HCEC 1CT (cell line): ENCODE results near the gene ADD3.

Source experiments
- DNase-seq: peaks from one replicate; pipeline ENCODE4 v3.0.0-alpha.2; 2017

The ADD3 gene

GRCh38 chr10:110160522-110160921, 152.7 kb downstream of the ADD3 start:
- DNase-seq = no peak

DNA sequence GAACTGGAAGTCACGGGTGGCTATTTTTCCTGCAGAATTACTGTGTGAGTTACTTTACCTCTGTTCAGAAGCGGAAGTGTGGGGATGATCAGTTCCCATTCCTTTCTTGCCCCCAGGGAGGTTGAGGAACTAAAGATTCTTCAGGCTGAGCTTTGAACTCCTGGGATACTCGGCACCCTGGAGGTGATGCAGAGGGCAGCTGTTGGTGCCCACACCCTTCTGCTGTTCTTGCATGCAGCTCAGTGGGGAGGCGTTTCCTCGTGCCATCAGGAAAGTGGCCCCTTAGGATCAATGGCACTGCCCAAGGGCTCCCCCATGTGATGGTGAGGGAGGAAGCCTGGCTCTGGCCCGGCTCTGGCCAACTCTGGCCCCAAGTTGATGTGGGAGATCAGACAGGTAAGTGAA, 155.0 kb downstream of the ADD3 start:
- DNase-seq = no peak

DNA sequence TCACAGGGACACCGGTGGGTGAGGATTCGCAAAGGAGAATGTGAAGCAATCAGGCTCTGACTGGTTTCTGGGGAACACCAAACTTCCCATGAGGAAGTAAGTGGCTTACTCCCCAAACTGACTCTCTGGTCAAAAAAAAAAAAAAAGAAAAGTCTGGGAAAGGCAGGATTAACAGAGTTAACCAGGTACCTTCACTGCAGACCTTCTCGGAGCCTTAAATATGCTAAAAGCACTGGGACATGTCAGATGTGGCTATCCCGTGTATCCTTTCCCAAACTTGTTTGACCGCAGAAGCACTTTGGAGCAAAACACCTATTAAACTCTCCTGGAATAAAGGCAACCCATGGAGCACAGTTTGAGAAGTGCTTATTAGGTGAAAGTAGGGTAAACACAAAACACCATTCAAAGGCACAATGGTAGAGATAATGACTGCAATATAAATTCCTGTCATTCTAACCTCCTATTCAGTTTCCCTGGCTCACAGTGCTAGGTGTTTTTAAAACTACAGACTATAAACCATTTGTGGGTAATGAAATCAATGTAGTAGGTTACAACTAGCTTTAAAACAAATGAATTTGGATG, 155.5 kb downstream of the ADD3 start:
- DNase-seq = no peak

DNA sequence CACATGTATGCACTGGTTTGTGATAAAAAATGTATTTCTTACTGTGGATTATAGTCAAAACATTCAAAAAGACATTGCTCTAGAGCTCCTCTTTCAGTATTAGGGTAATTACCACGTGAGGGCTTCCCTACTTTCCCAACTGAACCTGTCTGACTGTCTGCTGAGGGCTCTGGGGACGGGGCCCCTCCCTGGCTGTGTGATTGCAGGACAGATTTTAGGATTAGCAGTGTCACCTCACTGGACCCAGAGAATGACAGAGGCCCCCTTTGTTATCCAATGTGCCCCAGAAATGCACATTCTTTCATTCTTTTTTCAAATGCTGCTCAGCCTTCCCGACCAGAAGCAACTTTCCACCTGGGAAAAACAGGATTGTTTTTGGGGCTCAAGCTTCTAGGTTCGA, 156.1 kb downstream of the ADD3 start:
- DNase-seq = no peak

DNA sequence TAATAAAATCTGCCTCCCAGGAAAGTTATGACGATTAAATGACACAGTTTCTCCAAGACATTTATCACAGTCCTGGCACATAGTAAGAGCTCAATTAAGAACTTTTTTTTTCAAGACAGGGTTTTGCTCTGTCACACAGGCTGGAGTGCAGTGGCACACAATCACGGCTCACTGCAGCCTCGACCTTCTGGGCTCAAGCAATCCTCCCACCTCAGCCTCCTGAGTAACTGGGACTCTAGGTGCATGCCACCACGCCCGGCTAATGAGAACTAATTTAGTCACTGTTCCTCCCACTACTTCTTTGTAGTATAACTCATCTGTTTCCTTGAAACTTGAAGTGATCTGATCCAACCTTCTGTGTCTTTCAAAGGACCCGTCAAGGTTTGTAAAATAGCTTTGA, 157.5 kb downstream of the ADD3 start:
- no peak for DNase-seq

DNA sequence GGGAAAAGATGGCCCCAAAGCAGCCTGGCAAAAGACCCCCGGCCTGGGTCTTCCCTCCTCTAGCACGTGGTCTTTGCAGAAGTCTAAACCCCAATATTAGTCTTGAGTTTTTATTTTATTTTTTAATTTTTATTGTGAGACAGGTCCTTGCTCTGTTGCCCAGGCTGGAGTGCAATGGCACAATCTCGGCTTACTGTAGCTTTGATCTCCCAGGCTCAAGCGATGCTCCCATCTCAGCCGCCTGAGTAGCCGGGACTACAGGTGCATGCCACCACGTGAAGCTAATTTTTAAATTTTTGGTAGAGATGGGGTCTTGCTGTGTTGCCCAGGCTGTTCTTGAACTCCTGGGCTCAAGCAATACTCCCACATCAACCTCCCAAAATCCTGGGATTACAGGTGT, 159.4 kb downstream of the ADD3 start:
- no peak for DNase-seq

DNA sequence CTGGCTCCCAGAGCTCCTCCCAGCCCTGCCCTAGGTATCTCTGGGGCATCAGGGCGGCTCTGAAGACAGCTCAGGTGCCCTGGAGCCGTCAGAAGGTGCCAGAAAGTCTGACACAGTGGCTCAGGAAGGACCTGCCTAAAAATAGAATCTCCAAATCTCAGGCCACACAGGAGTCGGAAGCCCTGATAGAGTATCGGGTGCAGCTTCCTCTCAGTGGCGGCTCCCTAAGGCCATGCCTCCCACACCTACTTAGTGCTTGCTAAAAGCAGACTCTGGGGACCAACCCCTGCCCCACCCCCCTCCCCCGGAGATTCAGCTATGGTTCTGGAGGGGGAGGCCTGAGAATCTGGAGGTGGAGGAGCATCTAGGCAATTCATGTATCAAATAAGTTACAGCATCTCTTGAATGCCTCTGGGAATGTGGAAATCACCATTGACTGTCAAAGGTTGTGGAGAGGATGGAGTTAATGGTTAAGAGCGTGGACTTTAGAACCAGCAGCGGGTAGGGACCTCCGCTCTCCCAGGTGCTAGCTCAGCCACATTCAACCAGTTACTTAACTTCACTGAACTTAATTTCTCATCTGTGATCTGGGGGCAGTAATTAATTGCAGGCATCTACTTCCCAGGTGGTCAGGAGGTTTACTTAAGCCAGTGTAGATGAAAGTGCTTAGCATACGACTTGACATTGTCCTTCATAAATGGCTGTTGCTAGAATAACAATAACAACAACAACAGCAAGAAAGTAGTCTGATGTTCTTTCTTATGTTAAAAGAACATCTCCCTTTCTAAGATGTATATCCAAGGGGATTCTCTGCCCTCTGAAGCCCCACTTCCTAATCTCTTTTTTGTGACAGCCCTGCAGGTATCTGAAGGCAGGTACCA, 161.1 kb downstream of the ADD3 start:
- no peak for DNase-seq

GRCh38 chr10:110169586-110169985, 161.8 kb downstream of the ADD3 start:
- DNase-seq = no peak

- no peak for DNase-seq
Measured at GRCh38 chr10:110170142-110170971, 162.6 kb downstream of the ADD3 start.

DNA sequence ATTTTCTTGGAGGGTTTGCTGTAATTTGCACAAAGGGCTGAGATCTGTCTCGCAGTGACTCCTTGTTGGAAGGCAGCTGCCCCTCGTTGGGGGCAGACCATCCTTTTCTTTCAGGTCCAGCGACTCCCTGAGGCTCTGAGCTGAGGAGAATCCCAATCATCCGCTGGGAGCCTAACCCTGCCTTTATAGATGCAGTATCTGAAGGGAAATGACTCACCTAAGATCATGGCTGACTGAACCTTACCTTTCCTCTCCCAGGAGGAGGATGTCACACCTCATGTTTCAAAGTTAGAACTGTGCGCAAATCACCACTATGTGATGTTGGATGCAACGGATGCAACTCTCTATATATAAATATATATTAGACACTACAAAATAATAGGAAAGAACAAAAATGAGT, 163.2 kb downstream of the ADD3 start:
- no peak for DNase-seq

GRCh38 chr10:110172155-110172554, 164.4 kb downstream of the ADD3 start:
- peak; percentile 52 for DNase-seq

GRCh38 chr10:110174201-110174600, 166.4 kb downstream of the ADD3 start:
- DNase-seq = no peak

- DNase-seq = no peak
Measured at GRCh38 chr10:110174816-110175215, 167.0 kb downstream of the ADD3 start.

GRCh38 chr10:110175406-110175805, 167.6 kb downstream of the ADD3 start:
- DNase-seq = no peak

- DNase-seq = no peak
Measured at GRCh38 chr10:110176141-110177030, 168.6 kb downstream of the ADD3 start.

DNA sequence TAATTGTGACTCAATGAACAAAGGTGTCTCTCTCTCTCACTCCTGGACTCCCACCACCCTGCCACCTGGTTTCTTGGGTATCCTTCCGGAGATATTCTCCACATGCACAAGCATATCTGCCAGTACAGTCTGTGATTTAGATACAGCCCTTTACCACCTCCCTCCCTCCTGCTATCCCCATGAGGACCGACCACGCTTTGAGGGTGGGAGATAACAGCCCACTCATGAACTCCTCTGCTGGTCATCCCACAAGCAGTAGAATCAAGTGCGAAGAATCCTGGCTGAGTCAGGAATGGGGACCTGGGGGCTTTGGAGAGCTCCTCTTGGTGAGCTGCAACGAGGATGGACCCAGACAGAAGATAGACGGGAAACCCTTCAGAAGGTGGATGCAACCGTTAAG, 171.4 kb downstream of the ADD3 start:
- no peak for DNase-seq

DNA sequence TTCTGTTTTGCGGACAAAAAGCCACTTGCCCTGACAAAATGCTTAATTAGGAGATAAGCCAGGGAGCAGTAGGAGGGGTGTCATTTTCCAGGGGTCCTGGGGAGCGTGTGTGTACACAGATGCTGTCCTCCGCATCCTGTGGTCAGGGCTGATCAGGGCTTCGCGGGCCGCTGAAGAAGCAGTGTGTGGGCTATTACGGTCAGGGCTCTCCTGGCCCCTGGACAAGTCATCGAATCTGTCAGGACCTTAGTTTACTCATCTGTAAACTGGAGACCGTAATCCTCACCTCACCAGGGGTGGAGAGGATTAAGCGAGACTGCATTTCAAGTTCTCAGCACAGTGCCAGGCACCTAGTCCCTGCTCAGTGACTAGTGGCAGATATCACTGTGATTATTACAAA, 173.7 kb downstream of the ADD3 start:
- no peak for DNase-seq

DNA sequence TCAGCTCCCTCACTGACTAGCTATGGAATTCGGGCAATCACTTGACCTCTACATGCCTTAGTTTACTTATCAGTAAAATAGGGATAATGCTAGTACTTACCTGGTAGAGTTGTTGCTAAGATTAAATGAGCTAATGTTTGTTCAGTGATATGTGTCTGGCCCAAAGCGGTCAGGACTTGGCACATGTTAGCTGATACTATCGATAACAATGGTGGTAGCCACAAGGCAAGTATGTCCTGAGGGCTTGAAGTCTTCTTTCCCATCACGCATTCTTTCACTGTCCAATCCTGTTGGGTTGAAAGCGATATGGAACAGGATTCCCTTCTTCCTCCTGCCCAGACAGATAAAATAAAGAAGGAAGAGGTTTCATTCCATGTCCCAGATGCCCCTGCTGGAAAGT, 174.1 kb downstream of the ADD3 start:
- no peak for DNase-seq

- DNase-seq = no peak
Measured at GRCh38 chr10:110184398-110184797, 176.6 kb downstream of the ADD3 start.
